GM19372 (cell line): ENCODE results near the gene SKI.
"Not testable (repeated sequence)": the region's sequence is repeated elsewhere in the genome, so short reads cannot be mapped to it uniquely, and the experiment has no call there.

Experiments
- ATAC-seq: cut with Tn5 transposase; IDR thresholded peaks from one replicate; pipeline ENCODE4 v1.9.1; 2021; ENCODE audit warnings: mild to moderate bottlenecking, low read depth, moderate library complexity; ENCODE audit not compliant: unreplicated experiment

SKI gene

GRCh38 chr1:2331200-2331544 lies 103.1 kb downstream of the SKI start:
- ATAC-seq, result no peak

DNA sequence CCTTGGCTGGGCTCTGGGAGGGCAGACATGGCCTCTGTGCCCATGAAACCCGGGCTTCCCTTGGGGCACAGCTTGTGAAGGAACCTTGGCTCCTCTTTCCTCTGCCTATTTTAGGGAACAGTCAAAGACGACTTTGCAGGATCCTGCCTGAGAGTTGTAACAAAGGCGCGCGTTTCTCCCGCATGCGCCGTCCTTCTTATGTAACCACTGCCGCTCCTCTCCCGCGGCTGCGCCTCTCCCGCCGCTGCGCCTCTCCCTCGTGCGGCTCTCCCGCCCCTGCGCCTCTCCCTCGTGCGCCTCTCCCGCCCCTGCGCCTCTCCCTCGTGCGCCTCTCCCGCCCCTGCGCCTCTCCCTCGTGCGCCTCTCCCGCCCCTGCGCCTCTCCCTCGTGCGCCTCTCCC lies 103.5 kb downstream of the SKI start:
- ATAC-seq, result not testable (repeated sequence)

DNA sequence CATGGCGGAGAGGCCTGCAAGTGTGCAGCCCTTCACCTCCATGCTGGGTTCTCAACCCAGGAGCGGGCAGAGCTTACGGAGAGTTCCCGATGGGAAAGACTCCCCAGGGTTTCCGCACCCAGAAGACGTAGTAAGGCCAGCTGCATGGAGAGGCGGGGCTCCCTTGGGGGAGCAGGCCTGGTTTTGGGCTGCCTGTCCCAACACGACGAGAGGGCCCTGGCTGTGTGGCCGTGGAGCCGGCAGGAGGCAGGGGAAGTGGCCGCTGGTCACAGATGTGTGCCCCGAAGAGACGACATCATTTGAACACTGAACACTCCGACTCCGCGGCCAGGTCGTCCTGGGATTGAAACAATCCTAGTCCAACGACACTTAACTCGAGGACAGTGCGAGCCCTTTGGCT lies 106.2 kb downstream of the SKI start:
- no peak for ATAC-seq

DNA sequence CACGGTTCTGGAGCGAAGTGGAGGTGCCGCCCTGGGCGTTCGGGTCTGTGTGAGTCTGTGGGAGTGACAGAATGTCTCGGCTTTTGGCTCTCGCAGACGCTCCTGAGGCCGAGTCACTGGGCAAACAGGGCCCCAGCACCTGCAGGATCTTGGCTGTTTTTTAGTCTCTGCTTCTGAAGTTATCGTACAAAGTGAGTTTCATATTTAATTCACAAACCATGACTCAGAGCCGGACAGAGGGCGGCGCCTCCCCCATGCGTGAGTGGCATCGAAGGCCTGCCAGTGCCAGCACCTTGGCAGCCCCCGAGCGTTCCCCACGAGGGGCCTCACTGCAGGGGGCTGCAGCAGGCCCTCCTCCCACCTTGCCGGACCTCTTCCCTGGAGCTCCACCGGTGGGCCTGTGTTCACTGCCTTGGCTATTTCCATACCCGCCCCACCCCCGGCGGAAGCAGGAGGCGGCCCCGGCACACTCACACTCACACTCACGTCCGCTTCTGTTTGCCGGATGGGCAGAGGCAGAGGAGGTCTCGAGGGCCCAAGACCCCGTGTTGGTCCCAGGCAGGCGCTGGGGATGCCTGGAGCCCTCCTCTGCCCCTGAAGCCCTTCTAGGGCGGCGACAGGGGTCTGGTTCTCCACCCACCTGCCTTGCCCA lies 106.9 kb downstream of the SKI start:
- ATAC-seq, result no peak

GRCh38 chr1:2335721-2336455 lies 107.8 kb downstream of the SKI start:
- no peak for ATAC-seq

- no peak for ATAC-seq
These were observed 108.4 kb downstream of the SKI start for GRCh38 chr1:2336499-2336898.

DNA sequence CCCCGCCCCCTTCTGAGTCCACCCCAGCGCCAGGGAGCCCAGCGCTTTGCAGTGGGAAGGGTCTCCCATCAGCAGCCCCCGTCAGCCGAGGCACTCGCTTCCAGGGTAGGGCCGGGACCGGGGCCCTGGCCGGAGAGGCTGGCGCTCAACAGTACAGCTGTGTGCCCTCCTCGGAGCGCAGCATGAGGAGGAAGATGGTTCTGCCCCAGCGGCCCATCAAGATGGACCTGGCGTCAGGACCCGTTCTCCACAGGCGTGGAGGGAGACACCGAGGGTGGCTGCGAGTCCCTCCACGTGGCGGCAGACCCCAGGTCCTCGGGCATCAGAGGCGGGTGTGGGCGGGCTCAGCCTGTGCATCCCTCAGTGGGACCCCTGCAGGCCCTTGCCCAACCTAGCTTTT lies 109.0 kb downstream of the SKI start:
- no peak for ATAC-seq

GRCh38 chr1:2337501-2337900 lies 109.4 kb downstream of the SKI start:
- ATAC-seq, result no peak

DNA sequence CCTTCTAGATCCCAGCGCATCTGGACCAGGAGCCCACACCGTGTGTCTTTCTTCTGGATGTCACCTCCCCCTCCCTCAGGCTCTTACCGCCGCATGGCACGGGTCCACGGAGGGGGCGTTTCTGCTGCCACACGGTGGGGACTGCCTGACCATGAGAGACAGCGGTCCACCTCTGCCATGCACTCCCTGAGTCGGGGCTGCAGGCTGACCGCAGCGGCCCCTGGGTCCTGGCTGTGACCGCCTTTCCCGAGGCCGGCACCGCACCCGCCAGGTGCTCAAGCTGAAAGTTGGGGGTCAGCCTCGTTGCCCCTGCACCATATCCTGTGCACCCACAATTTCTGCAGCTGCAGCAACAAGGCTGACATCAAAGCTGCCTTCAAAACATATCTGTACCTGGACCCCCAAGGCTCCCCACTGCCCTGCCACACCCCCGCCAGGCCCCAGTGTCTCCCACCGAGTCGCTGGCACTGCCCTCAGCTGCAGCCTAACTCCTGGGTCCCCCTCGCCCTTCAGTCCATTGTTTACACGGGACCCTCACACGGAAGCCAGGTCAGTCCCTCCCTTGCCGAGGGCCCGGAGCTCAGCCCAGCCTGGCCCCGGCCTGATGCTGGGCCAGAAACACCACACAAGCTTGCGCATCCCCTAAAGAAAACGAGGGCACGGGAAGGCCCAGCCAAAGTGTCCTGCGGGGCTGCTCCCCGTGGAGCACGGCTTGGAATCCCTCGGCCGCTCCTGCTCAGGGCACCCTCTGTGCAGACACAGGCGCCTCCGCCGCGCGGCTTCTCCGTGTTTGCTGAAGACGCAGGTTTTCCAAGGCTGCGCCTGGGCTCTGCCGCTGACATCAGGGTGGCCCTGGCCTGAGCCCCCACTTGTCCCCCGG lies 111.3 kb downstream of the SKI start:
- no peak for ATAC-seq

- ATAC-seq, result no peak
These were observed 112.2 kb downstream of the SKI start for GRCh38 chr1:2340086-2340917.

DNA sequence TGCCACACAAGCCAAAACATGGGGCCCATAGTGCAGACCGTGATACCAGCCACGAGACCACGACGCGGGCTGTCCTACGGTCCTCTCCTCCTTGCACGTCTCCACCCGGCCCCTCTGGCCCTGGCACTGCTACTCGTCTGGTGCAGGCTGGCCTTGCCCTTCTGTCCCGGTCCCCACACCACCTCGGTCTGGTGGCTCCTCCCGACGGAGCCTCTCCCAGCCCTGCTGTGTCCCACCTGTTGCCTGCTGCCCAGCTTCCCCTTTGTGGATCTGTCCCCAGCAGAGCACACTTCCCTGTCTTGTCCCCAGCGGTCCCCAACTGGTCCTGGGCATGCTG lies 112.8 kb downstream of the SKI start:
- no peak for ATAC-seq

DNA sequence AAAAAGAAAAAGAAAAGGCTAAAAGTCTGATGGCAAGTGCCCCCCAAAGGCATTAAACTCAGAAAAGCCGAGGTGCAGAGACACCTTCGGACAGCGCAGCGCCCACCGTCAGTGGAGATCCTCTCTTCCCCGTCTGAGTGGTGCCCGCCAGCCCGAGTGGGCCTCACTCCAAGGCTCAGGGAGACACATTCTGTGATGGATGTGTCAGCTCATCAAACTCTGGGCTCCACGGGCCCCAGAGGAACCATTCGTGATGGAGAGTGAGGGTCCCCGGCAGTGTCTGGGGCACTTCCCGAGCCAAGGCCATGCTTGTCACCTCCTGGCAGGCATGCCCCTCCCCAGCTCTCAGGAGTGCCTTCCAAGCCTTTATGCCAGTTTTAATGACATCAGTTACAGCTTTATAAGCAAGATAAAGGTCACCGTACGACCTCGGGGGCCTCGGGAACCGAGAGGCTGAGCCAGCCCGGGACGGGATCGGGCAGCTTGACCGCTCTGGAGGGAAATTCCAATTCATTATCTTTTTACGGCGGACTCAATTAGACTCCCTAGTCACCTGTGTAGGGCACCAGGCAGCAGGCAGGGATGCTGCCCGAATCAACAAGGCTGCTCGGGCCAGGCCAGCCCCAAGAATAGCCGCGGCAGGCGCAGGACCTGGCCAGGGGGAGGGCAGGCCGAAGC lies 113.7 kb downstream of the SKI start:
- ATAC-seq, result no peak

DNA sequence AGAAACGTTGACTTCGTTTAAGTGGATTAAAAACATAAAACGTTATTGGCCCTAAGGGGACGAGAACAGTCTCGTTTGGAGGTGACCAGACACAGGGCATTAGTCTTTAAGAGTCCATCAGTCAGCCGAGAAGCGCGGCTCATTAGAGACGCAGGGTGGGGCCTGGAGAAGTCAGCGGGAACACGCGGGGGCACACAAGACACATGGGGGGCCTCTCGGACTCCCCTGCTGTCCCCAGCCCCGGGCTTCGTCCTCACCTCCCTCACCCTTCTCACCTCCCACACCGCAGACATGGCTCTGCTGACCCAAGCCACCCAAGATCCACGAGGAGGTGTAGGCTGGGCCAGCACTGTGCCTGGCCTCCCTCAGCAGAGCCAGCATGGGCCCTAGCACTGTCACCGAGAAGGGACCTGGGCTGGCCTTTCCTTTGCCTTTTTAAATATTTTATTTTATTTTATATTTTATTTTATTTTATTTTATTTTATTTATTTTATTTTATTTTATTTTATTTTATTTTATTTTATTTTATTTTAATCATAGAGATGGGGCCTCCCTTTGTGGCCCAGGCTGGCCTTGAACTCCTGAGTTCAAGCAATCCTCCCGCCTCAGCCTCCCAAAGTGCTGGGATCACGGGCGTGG lies 114.4 kb downstream of the SKI start:
- ATAC-seq, result no peak

DNA sequence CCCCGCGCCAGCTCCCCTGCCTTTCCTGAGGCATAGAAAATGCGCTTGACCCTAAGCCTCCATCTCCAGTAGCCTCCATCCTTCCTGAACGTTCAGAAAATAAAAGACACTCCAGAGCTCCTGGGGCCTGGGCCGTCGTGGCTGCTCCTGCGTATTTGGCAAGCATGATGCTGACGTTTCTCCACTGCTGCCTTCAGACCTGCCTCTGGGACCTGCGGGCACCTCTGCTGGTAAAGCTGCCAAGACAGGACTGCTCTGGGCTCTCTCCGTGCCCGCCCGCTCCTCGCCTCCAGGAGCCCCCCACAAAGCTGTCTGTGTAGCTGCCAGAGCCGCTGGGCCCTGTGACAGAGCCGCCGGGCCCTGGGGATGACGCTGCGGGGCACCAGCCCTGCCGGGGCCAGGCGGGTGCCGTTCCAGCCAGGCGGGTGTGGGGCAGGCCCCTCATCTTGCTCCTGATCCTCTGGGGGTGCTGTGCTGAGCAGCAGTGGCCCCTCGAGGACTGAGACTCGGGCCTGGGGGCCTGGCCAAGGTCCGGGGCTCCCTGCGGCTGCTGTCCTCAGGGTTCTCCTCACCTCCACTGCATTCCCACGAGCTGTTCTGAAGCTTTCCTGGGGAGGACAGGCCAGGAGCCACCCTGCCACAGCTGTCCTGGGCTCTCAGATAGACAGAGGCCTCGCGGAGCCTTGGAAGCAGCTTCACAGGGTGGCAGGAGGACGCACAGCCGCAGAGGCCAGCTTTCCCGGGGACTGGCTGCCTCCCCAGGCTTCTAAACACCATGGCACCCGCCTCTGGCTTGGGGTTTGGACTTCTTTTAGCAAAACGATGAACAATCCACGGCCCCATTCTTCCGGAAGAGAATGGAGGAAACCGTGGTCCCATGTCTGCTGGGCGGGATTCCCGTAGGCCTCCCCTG lies 115.2 kb downstream of the SKI start:
- no peak for ATAC-seq

GRCh38 chr1:2344121-2344681 lies 116.1 kb downstream of the SKI start:
- ATAC-seq, result no peak

DNA sequence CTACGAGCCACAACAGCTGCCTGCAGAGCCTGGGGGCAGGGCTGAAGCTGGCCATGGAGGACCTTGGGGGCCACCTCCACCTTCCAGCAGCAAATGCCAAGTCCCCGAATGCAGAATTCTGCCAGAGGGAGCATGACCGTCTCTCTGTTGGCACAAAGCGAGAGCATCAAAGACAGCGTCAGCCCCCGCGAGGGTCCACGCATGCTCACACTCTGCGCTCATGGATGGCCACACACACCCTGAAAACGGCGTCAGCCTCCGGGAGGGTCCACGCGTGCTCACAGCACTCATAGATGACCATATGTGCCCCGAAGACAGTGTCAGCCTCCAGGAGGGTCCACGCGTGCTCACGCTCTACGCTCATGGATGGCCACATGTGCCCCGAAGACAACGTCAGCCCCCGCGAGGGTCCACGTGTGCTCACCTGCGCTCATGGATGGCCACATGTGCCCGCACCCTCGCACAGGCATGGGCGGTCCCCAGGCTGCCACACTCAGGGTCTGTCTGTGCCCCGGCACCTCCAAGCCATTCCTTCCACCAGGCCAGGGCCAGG lies 116.7 kb downstream of the SKI start:
- ATAC-seq, result no peak

DNA sequence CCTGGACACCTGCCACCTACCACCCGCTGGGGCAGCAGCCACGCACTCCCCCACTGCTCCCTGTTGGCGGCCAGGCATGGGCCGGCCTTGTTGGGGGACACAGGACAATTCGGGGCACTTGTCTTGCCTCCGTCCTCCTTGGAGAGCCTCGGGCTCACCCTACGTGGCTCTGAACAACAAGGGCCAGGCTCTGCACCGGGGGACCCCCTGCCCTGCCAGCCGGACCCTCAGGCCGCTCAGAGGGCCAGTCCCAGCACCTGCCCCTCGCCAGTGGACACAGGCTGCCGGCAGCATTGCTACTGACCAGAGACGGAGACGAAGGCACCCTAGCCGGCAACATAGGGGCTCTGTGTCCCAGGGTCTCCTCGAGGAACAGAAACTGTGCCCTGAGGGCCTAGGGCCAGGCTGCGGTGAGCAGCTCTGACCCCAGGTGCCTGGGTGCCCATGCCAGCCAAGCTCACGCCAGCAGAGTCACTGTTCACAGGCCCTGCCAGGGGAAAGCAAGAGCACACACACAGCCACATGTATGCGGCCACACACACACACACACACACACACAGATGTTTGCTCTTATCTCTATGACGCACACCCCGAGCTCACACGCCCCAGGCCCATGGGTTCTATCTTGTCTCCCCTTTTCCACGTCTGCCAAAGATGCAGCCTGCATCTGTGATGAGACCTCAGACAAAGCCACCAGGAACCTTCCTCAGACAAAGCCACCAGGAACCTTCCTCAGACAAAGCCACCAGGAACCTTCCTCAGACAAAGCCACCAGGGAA lies 117.4 kb downstream of the SKI start:
- no peak for ATAC-seq
